HepG2 (cell line): ENCODE data around the gene MNT. TPM values are rescaled to one million over a fixed set of nuclear protein-coding genes. Genes with fewer than 3 reads are reported as not detected.

ENCODE experiments used
- ATAC-seq: fragments of 200-7000 bp; cut with Tn5 transposase; 3 replicates; pipeline ENCODE4 v1.9.1; 2020; ENCODE audit warnings: mild to moderate bottlenecking, moderate library complexity
- BruUV-seq: library from RNA; stranded (reverse); fragments of 400-500 nt; replicated peaks from 2 replicates; lab custom pipeline; 2021; lab: Mats Ljungman, UMichigan
- CTCF ChIA-PET: fragments of 300-600 bp; formaldehyde crosslinking; extraction: SDS; loops from one replicate; lab custom pipeline; 2021; ENCODE audit warnings: low total read pairs, inconsistent platforms, low intra/inter-chr PET ratio; lab: Yijun Ruan, JAX
- POLR2A ChIA-PET: fragments of 350-600 bp; sonication (Branson Sonifier 250); formaldehyde crosslinking; loops from one replicate; lab custom pipeline; 2020; ENCODE audit warnings: antibody characterized with exemption, inconsistent platforms; lab: Yijun Ruan, JAX
- DNase-seq: peaks from one replicate; pipeline ENCODE4 v3.0.0-alpha.2; 2015; ENCODE audit warnings: low spot score
- FAIRE-seq: peaks from 3 replicates; lab custom pipeline; 2011; peaks lifted over from hg19 to GRCh38; lab: Jason Lieb, UNC
- H2AFZ ChIP-seq: one replicate; pipeline ENCODE4 v1.6.1; 2011; ENCODE audit warnings: low read length, inconsistent platforms
- H3K27ac ChIP-seq: fragments of 300-600 bp; 3 replicates; pipeline ENCODE4 v1.8.0; 2011; ENCODE audit warnings: mixed run types, mild to moderate bottlenecking, mixed read lengths, low read length, inconsistent platforms; ENCODE audit not compliant: insufficient read depth; ENCODE audit errors: extremely low read length
- H3K27me3 ChIP-seq, 2 experiments: fragments of 200-600 bp in 1 of 2; 2 replicates in 1 of 2; 3 replicates in 1 of 2; pipeline versions ENCODE4 v1.6.0 to v1.8.0; 2011; ENCODE audit warnings: low read length in 2 of 2, mild to moderate bottlenecking in 2 of 2, moderate library complexity in 2 of 2, inconsistent platforms in 1 of 2; ENCODE audit not compliant: insufficient read depth in 2 of 2, control insufficient read depth in 1 of 2
- H3K36me3 ChIP-seq, 2 experiments: fragments of 200-600 bp in 1 of 2; replicated peaks in 1 of 2; 2 replicates in 1 of 2; 3 replicates in 1 of 2; pipeline versions ENCODE4 v1.5.1 to v1.8.0; 2011; ENCODE audit warnings: low read length in 2 of 2, inconsistent platforms in 1 of 2; ENCODE audit not compliant: insufficient read depth in 2 of 2, control insufficient read depth in 1 of 2
- H3K4me1 ChIP-seq: 2 replicates; pipeline ENCODE4 v1.5.1; 2012; ENCODE audit warnings: low read length, inconsistent platforms; ENCODE audit not compliant: insufficient read depth
- H3K4me2 ChIP-seq: 2 replicates; pipeline ENCODE4 v1.6.0; 2011; ENCODE audit warnings: low read depth, low read length, inconsistent platforms
- H3K4me3 ChIP-seq, 3 experiments: fragments of 200-600 bp in 1 of 3; sonication (generic), shearing (Covaris generic) in 1 of 3; replicated peaks in 1 of 3; 2 replicates each; pipeline ENCODE4 v1.5.1; 2011 to 2016; ENCODE audit warnings: low read length in 3 of 3, inconsistent platforms in 2 of 3, low read depth in 2 of 3, mild to moderate bottlenecking in 2 of 3, control low read depth in 1 of 3, mixed read lengths in 1 of 3; ENCODE audit not compliant: insufficient read depth in 1 of 3
- H3K79me2 ChIP-seq: one replicate; pipeline ENCODE4 v1.6.1; 2011; ENCODE audit warnings: low read length, inconsistent platforms; ENCODE audit not compliant: insufficient read depth
- H3K9ac ChIP-seq: 2 replicates; pipeline ENCODE4 v1.6.0; 2011; ENCODE audit warnings: mild to moderate bottlenecking, low read depth, low read length, inconsistent platforms; ENCODE audit not compliant: insufficient read depth
- H3K9me3 ChIP-seq: 2 replicates; pipeline ENCODE4 v1.5.1; 2012; ENCODE audit warnings: mild to moderate bottlenecking, low read length
- H4K20me1 ChIP-seq: 2 replicates; pipeline ENCODE4 v1.6.0; 2011; ENCODE audit warnings: inconsistent platforms, mild to moderate bottlenecking, low read length, moderate library complexity; ENCODE audit not compliant: insufficient read depth
- AGO2 ChIP-seq: fragments of 200-400 bp; formaldehyde crosslinking; optimal IDR thresholded peaks from 2 replicates; pipeline ENCODE3; 2017; ENCODE audit warnings: mild to moderate bottlenecking, low read depth, low read length, moderate library complexity
- ARNT2 ChIP-seq: sonication (generic); formaldehyde crosslinking; IDR thresholded peaks from 2 replicates; pipeline ENCODE4 v1.8.0; 2022; ENCODE audit warnings: mild to moderate bottlenecking, low read depth, missing genetic modification reagents, moderate library complexity
- IKZF1 ChIP-seq: fragments of 450-650 bp; IDR thresholded peaks from 2 replicates; pipeline ENCODE4 v1.7.1; 2016
- MED8 ChIP-seq: sonication (generic); formaldehyde crosslinking; IDR thresholded peaks from 2 replicates; pipeline ENCODE4 v1.8.1; 2023; ENCODE audit warnings: mild to moderate bottlenecking, missing genetic modification reagents; ENCODE audit not compliant: insufficient replicate concordance
- NR2C2 ChIP-seq: sonication (generic); formaldehyde crosslinking; IDR thresholded peaks from 2 replicates; pipeline ENCODE4 v1.4.0; 2020; ENCODE audit warnings: missing genetic modification reagents, mild to moderate bottlenecking, moderate library complexity, borderline replicate concordance
- RBM22 ChIP-seq: fragments of 200-400 bp; formaldehyde crosslinking; optimal IDR thresholded peaks from 2 replicates; pipeline ENCODE3; 2017; ENCODE audit warnings: mild to moderate bottlenecking, low read length, moderate library complexity
- ZNF207 ChIP-seq: fragments of 450-650 bp; IDR thresholded peaks from 2 replicates; pipeline ENCODE4 v1.6.1; 2016; ENCODE audit warnings: antibody characterized with exemption, borderline replicate concordance
- ZNF678 ChIP-seq: sonication (generic); formaldehyde crosslinking; IDR thresholded peaks from 2 replicates; pipeline ENCODE4 v1.4.0; 2020; ENCODE audit warnings: mild to moderate bottlenecking, missing genetic modification reagents
- WGBS: methylation state at CpG from one replicate; pipeline ENCODE4 v1.1.6; 2017; ENCODE audit warnings: low lambda C conversion rate; 5-methylcytosine and 5-hydroxymethylcytosine counted together
- in situ Hi-C: cut with HindIII; loops from 2 replicates; pipeline ENCODE4 v1.10.0; 2017; ENCODE audit warnings: low pct_unique_long_range_greater_than_20kb; ENCODE audit not compliant: extremely low pct_ligation_motif_present
- intact Hi-C: fragments of 100-400 bp; cut with micrococcal nuclease; formaldehyde crosslinking; loops from one replicate; pipeline ENCODE4 v1.10.0; 2022; ENCODE audit not compliant: unreplicated experiment
- polyA plus RNA-seq, 8 experiments: library from polyadenylated mRNA; depleted of rRNA in 3 of 8; stranded (reverse) in 7 of 8; unstranded in 1 of 8; fragments of >200 nt; fragmentation: Illumina TruSeq in 4 of 8; extraction: Trizol in 4 of 8; gene quantifications; 2 replicates each; pipeline versions ENCODE4 v1.2.1 to v1.2.3, GENCODE V29; 2011 to 2016; ENCODE audit warnings: low read depth in 4 of 8, missing spikeins in 1 of 8, mixed read lengths in 1 of 8; ENCODE audit not compliant: insufficient read depth in 1 of 8
- total RNA-seq, 5 experiments: library from RNA; depleted of rRNA; stranded (reverse); fragments of >200 nt; fragmentation: Illumina TruSeq; extraction: Trizol; gene quantifications; 2 replicates each; pipeline ENCODE4 v1.2.3, GENCODE V29; 2016; ENCODE audit warnings: low read depth in 1 of 5
- TF ChIP-seq, protein P1 (sequence below): sonication (generic); formaldehyde crosslinking; IDR thresholded peaks from 2 replicates; pipeline ENCODE4 v1.8.0; 2022; ENCODE audit warnings: missing genetic modification reagents, low read depth, mild to moderate bottlenecking, borderline replicate concordance

The MNT gene
- total and polyA plus RNA-seq, 2 of the 13 experiments (the other 11 are each of a cell fraction or from before 2014, with no cell fraction given): 2.1 to 3.5 TPM

DNA sequence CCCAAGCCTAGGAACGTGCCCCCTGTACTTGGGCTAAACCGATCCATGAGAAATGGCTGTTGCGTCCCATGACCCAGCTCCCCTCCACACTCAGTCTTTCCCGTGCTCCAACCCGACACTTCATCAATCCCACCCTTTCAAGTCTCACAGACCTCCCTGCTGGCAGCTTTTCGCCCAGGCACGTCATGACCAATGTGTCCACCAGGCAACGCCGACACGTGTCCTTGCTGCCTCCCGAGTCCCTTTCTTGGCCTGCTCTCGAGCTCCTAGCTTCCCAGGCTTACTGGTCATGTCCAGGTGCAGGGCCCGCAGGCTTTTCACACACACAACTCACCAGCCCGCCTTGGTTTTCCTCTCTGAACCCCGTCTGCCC lies 12.2 kb downstream of the MNT start:
- ATAC-seq: no peak
- Histone ChIP-seq H3K4me3 (no peak overlapping the region), H3K4me2 (no peak overlapping the region), H3K27ac (no peak overlapping the region), H3K79me2 (peaks cover 4% of the 10 kb centered on the region), H3K9ac (no peak overlapping the region), H3K36me3 (peaks cover 5 to 15% of the 10 kb centered on the region in 2 experiments; a peak in 2 of 5 replicates), H3K4me1 (peaks cover 32% of the 10 kb centered on the region), H3K9me3 (no peaks in the 10 kb centered on the region), H3K27me3 (no peaks in the 10 kb centered on the region), H4K20me1 (peaks cover 16% of the 10 kb centered on the region), H2AFZ (no peak overlapping the region)
- DNase-seq: no peak
- ChIA-PET POLR2A (no interaction called here), CTCF (no interaction called here)
- in situ Hi-C loops (no loop called here), intact Hi-C loops (no loop called here)
- FAIRE-seq: no peak
- BruUV-seq: no TSS peak
- TF ChIP-seq IKZF1 (no peak), RBM22 (peak; percentile 54), ZNF678 (CRISPR knock-in tag) (no peak), NR2C2 (CRISPR knock-in tag) (no peak)
- TF ChIP-seq, protein P1, sequence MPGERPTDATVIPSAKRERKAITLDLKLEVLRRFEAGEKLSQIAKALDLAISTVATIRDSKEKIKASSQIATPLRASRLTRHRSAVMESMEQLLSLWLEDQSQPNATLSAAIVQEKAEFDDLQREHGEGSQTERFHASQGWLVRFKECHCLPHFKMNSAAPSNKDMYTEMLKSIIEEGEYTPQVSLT (CRISPR knock-in tag): no peak
- 97% methylated on average over 15 of the region's 15 CpGs for WGBS

DNA sequence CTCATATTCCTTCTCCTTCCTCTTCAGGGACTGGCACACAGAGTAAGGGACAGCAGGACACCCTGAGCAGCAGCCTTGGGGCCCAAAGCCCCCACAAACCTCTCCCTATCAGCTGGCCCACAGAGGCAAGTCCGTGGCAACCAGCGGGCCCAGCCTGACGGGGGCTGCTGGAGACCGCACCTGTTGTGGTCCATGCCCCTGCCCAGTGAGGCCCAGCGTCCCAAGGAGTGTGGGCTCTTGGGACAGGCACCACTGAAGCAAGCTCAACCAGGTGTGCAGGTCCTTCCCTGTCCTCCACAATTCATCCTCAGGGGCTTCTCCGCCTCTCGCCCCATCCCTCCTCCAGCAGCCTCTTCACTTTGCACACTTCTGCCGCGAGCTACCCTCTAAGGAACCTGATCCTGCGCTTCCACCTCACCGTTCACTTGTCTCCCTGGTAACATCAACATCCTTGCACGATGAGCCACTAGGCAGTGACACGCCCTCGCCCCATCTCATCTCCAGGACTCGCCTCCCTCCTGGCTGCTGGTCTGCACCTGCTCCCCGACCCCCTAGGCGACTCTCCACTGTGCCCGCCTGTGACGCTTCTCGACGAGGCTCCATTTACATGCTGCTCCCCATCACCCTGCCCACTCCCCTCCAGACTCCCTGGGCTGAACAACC lies 12.7 kb downstream of the MNT start:
- Histone ChIP-seq H3K4me3 (no peak overlapping the region), H3K9ac (no peak overlapping the region), H3K4me2 (no peak overlapping the region), H2AFZ (no peak overlapping the region), H3K9me3 (no peaks in the 10 kb centered on the region), H3K36me3 (peaks cover 5 to 15% of the 10 kb centered on the region in 2 experiments; a peak in 2 of 5 replicates), H3K27ac (no peak overlapping the region), H3K79me2 (peaks cover 4% of the 10 kb centered on the region), H3K4me1 (peaks cover 37% of the 10 kb centered on the region), H4K20me1 (peaks cover 16% of the 10 kb centered on the region), H3K27me3 (no peaks in the 10 kb centered on the region)
- no peak for DNase-seq
- ChIA-PET CTCF (no interaction called here), POLR2A (no interaction called here)
- no TSS peak for BruUV-seq
- intact Hi-C loops: no loop called here
- 95% methylated on average over 19 of the region's 21 CpGs for WGBS
- in situ Hi-C loops: no loop called here
- no peak for ATAC-seq
- no peak for FAIRE-seq
- TF ChIP-seq MED8 (CRISPR knock-in tag) (no peak), ZNF207 (no peak), AGO2 (no peak), ARNT2 (CRISPR knock-in tag) (no peak)
